Activated T-helper 1 cell treated with anti-CD3 and anti-CD28 coated beads, Interleukin-12 subunit alpha, Interleukin-12 subunit beta, Interleukin-2, Interleukin-4 antibody, amounts not matched to agents 30 ng/mL and 10 ng/mL and 1 ng/mL, durations not matched to agents 14 hours and 24 hours and 36 hours (primary cell): ENCODE measurements around the gene SPATA3. TPM values are rescaled to one million over a fixed set of nuclear protein-coding genes. Genes with fewer than 3 reads are reported as not detected.

ENCODE experiments used
- DNase-seq: peaks from one replicate; pipeline ENCODE4 v3.0.0; 2021; ENCODE audit warnings: low spot score
- H3K27ac Mint-ChIP-seq: one replicate; pipeline ENCODE4 v1.8.0; 2021; ENCODE audit warnings: mild to moderate bottlenecking, mixed read lengths
- H3K27me3 Mint-ChIP-seq: one replicate; pipeline ENCODE4 v1.8.0; 2022; ENCODE audit warnings: mild to moderate bottlenecking, moderate library complexity, mixed read lengths; ENCODE audit not compliant: insufficient read depth
- H3K36me3 Mint-ChIP-seq: one replicate; pipeline ENCODE4 v1.8.0; 2021; ENCODE audit warnings: low read depth, mixed read lengths
- H3K4me1 Mint-ChIP-seq: one replicate; pipeline ENCODE4 v1.8.0; 2021; ENCODE audit warnings: low read depth, mixed read lengths
- H3K4me3 Mint-ChIP-seq: one replicate; pipeline ENCODE4 v1.8.0; 2021; ENCODE audit warnings: mild to moderate bottlenecking, moderate library complexity, mixed read lengths
- H3K9me3 Mint-ChIP-seq: one replicate; pipeline ENCODE4 v1.8.0; 2021; ENCODE audit warnings: mixed read lengths
- intact Hi-C: fragments of 100-400 bp; cut with micrococcal nuclease; formaldehyde crosslinking; loops from one replicate; pipeline ENCODE4 v1.15.1; 2024
- total RNA-seq: library from RNA; stranded (reverse); gene quantifications from 2 replicates; pipeline ENCODE4 v1.2.3, GENCODE V29; 2022

SPATA3 gene
- total RNA-seq, 1 donor from 2014 or later: not detected

DNA sequence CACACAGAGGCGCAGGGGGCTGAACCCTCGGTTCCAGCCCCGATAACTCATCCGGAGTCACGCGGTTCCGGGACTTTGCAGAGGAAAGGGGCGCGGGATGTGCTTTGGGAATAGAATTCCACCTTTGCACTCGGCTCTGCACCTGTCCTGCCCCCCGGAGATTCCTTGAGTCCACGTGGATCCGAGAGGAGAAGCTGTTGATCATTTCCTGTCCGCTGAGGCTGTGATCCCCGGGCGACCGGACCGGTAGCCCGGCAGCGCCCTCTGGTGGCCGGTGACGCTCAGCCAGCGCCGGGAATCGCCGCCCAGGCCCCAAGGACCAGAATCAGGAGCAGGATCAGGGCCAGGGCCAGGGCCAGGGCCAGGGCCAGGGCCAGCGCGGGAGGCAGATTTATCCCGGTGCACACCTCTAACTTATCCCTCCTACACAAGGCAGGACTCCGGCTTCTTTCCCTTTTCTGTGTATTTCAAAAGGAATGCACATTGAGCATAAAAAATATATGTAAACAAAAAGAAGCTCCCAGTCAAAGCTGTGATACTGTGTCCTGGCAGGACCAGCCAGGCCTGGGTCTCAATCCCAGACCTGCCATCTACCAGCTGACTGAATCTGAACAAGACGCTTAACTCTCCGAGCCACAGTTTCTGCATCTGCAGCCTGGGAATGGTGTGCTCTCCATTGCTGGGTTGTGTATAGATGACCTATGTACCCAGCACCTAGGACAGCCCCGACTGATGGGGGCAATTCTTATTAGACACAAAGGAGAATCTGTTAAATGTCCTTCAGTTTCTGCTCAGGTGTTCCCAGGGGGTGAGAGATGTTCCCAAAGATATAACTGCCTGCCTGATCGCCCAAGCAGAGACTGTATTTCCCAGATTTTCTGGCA, 8.5 kb upstream of the SPATA3 start:
- intact Hi-C loops: loop anchor here (1.0 to 10.0 kb wide), 5 partner anchors 65 to 557 kb away; no protein-coding TSS in a partner anchor
- H3K36me3 Mint-ChIP-seq: no peaks in the 10 kb centered on the region
- no peaks in the 10 kb centered on the region for H3K9me3 Mint-ChIP-seq
- H3K27me3 Mint-ChIP-seq: peaks cover 39% of the 10 kb centered on the region
- peaks cover 35% of the 10 kb centered on the region for H3K4me1 Mint-ChIP-seq
- peak overlapping the region; percentile 26 for H3K4me3 Mint-ChIP-seq
- no peak overlapping the region for H3K27ac Mint-ChIP-seq
- peak; percentile 68 for DNase-seq

- intact Hi-C loops: loop anchor here (5.0 to 10.0 kb wide), 2 partner anchors 63 to 555 kb away; no protein-coding TSS in a partner anchor
- Mint-ChIP-seq H3K9me3 (no peaks in the 10 kb centered on the region), H3K27me3 (peaks cover 49% of the 10 kb centered on the region), H3K4me1 (peaks cover 17% of the 10 kb centered on the region), H3K27ac (no peak overlapping the region), H3K36me3 (no peaks in the 10 kb centered on the region), H3K4me3 (no peak overlapping the region)
- no peak for DNase-seq
Observed at GRCh38 chr2:230989731-230990130, 6.2 kb upstream of the SPATA3 start.

DNA sequence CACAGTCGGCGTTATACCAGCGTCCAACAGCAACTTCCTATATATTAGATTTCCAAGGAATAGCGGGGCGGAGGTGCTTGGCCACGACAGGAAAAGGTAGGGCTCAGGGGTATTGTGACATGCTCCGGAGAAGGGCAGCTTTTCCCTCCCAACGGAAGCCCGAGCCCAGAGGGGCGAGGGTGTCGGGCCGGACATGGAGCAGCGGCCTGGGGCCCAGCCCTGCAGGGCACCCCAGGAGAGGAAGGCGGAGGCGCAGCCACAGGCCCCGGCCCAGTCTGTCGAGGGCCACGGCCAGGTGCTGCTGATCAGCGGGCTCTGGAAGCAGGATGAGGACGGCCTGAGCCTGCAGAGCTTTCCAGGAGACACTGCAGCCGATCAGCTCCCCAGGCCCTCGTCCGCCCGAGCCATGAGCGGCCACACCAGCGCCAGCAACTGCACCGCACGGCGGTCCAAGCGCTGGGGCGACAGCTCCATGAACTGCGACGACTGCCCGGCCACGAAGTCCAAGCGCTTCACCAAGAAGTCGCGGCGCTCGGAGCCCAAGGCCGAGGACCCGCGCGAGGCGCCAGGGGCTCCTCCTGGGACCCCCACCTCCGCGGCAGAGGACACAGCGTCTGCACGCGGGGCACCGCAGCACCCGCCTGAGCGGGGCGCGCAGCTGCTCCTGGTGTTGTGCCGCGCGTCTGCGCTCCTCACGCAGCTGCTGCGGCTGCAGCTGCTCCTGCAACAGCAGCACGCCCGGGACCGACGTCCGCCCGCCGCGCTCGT, 5.6 kb upstream of the SPATA3 start:
- intact Hi-C loops: no loop called here
- Mint-ChIP-seq H3K4me3 (no peak overlapping the region), H3K36me3 (no peaks in the 10 kb centered on the region), H3K27me3 (peaks cover 46% of the 10 kb centered on the region), H3K9me3 (no peaks in the 10 kb centered on the region), H3K4me1 (peaks cover 11% of the 10 kb centered on the region), H3K27ac (no peak overlapping the region)
- DNase-seq: no peak

DNA sequence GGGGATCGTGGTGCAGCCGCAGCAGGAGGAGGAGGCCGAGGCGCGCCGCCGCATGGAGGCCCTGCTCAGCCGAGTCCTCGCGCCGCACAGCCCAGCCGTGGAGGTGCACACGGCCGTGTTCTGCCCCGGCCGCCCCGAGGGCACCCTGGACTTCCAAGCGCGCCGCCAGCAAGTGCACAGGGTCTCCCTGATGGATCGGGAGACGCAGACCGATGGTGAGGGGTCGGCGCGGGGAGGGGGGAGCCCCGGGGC, 5.1 kb upstream of the SPATA3 start:
- Mint-ChIP-seq H3K27me3 (peaks cover 43% of the 10 kb centered on the region), H3K4me1 (peaks cover 6% of the 10 kb centered on the region), H3K36me3 (no peaks in the 10 kb centered on the region), H3K27ac (no peak overlapping the region), H3K4me3 (no peak overlapping the region), H3K9me3 (no peaks in the 10 kb centered on the region)
- DNase-seq: no peak
- intact Hi-C loops: no loop called here

GRCh38 chr2:230991598-230991997, 4.3 kb upstream of the SPATA3 start:
- H3K9me3 Mint-ChIP-seq: no peaks in the 10 kb centered on the region
- no peak overlapping the region for H3K27ac Mint-ChIP-seq
- H3K27me3 Mint-ChIP-seq: peaks cover 48% of the 10 kb centered on the region
- intact Hi-C loops: no loop called here
- no peaks in the 10 kb centered on the region for H3K36me3 Mint-ChIP-seq
- no peak for DNase-seq
- H3K4me3 Mint-ChIP-seq: no peak overlapping the region
- peaks cover 5% of the 10 kb centered on the region for H3K4me1 Mint-ChIP-seq

DNA sequence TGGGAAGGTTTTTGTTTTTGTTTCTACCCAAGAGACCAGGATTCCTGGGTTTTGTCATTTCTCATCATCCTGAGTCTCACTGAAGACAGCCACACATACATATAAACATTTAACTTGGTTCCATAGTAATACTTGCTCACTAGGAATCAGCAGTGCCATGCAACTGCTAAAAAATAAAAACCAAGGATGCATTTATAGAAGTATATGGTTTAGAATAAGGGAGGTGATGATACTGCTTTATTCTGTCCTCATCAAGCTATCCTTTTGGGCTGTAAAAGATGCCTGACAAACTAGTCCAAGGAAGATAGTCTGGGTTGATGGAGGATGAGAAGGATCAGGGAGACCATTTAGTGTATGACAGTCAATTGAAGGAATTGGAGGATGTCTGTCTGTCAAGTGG, 740 bp downstream of the SPATA3 start:
- no peaks in the 10 kb centered on the region for H3K4me1 Mint-ChIP-seq
- DNase-seq: no peak
- intact Hi-C loops: no loop called here
- no peak overlapping the region for H3K27ac Mint-ChIP-seq
- H3K9me3 Mint-ChIP-seq: no peaks in the 10 kb centered on the region
- H3K4me3 Mint-ChIP-seq: no peak overlapping the region
- H3K27me3 Mint-ChIP-seq: peaks cover 46% of the 10 kb centered on the region
- H3K36me3 Mint-ChIP-seq: no peaks in the 10 kb centered on the region

DNA sequence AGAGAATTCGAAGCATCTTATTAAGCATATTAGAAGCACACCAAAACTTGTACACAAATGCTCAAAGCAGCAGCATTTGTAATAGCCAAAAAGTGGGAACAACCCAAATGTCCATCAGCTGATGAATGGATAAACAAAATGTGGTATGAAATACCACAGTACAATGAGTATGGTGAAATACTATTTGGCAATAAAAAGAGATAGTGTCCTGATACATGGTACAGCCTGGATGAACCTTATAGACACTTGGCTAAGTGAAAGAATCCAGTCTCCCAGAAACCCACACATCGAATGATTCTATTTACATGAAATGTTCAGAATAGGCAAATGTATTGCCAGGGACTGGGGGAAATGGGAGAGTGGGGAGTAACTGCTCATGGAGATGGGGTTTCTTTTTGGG, 3.0 kb downstream of the SPATA3 start:
- Mint-ChIP-seq H3K27ac (no peak overlapping the region), H3K36me3 (no peaks in the 10 kb centered on the region), H3K27me3 (peaks cover 31% of the 10 kb centered on the region), H3K4me1 (no peaks in the 10 kb centered on the region), H3K9me3 (no peaks in the 10 kb centered on the region), H3K4me3 (no peak overlapping the region)
- intact Hi-C loops: no loop called here
- no peak for DNase-seq

- H3K27me3 Mint-ChIP-seq: peaks cover 27% of the 10 kb centered on the region
- intact Hi-C loops: no loop called here
Observed at GRCh38 chr2:230999477-230999876, 3.6 kb downstream of the SPATA3 start.

DNA sequence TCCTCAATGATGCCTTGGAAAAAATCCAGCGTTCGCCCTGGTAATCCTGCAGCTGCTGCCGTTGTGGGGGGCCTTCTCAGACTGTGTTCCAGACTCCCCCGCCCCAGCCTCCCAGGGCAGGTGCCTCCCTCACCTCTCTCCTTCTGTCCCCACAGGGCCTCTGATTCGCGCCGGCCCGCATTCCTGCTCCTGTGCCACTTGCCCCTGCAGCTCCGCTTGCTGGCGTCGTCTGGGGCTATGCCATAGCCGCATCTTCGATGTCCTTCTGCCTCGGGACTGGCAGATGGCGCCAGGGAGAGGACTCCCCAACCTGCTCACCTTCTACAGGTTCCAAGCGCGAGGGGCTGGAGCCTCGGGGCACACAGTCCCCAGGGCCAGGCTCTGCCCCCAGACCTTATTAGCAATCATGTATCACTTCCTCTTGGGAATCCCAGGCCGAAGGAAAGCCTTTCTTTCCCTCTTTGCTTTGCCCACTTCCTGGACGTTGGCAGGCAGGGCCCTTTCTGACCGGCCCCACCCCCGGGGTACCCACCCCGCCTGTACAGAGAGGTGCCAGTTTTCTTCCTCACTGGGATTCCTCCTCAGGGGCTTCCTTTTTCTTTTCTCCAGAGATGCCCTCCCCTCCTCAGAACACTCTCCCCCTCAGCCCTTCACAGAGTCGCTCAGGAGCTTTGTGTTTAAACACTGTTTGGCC, 4.4 kb downstream of the SPATA3 start:
- Mint-ChIP-seq H3K36me3 (no peaks in the 10 kb centered on the region), H3K27ac (no peak overlapping the region), H3K4me1 (no peaks in the 10 kb centered on the region), H3K4me3 (no peak overlapping the region), H3K9me3 (peaks cover 8% of the 10 kb centered on the region), H3K27me3 (peaks cover 27% of the 10 kb centered on the region)
- no peak for DNase-seq
- intact Hi-C loops: no loop called here

More at GRCh38 chr2:230999477-230999876, 3.6 kb downstream of the SPATA3 start:
- Mint-ChIP-seq H3K4me3 (no peak overlapping the region), H3K36me3 (no peaks in the 10 kb centered on the region), H3K4me1 (no peaks in the 10 kb centered on the region), H3K9me3 (no peaks in the 10 kb centered on the region), H3K27ac (no peak overlapping the region)
- DNase-seq: no peak

DNA sequence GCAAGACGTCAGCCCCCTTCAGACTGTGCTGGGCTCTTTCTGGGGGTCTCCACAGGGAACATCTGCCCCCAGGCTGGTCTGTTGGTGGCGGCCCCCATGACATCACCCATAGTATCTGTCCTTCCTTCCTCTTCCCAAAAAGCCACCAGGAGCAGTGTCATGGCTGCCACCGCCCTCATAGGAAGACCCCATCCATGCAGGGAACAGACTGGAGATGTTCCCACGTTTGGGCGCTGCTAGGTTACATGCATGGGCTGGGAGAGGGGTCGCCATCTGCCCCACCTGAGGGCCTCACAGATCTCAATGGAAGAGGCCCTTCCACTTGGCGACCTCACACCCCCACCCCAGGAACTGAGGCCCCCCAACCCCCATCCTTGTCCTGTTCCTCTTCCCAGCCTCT, 5.1 kb downstream of the SPATA3 start:
- DNase-seq: no peak
- intact Hi-C loops: no loop called here
- Mint-ChIP-seq H3K27ac (no peak overlapping the region), H3K4me1 (no peaks in the 10 kb centered on the region), H3K9me3 (peaks cover 11% of the 10 kb centered on the region), H3K27me3 (peaks cover 26% of the 10 kb centered on the region), H3K36me3 (no peaks in the 10 kb centered on the region), H3K4me3 (no peak overlapping the region)

- Mint-ChIP-seq H3K27ac (no peak overlapping the region), H3K4me1 (no peaks in the 10 kb centered on the region), H3K27me3 (peaks cover 22% of the 10 kb centered on the region), H3K36me3 (no peaks in the 10 kb centered on the region), H3K4me3 (no peak overlapping the region), H3K9me3 (peaks cover 11% of the 10 kb centered on the region)
- no peak for DNase-seq
- intact Hi-C loops: no loop called here
Observed at GRCh38 chr2:231001921-231002320, 6.0 kb downstream of the SPATA3 start.

GRCh38 chr2:231002641-231003040, 6.7 kb downstream of the SPATA3 start:
- Mint-ChIP-seq H3K36me3 (no peaks in the 10 kb centered on the region), H3K4me3 (no peak overlapping the region), H3K4me1 (no peaks in the 10 kb centered on the region), H3K9me3 (peaks cover 11% of the 10 kb centered on the region), H3K27ac (no peak overlapping the region), H3K27me3 (peaks cover 22% of the 10 kb centered on the region)
- intact Hi-C loops: no loop called here
- DNase-seq: no peak

GRCh38 chr2:231003186-231003585, 7.3 kb downstream of the SPATA3 start:
- Mint-ChIP-seq H3K27ac (no peak overlapping the region), H3K27me3 (peaks cover 18% of the 10 kb centered on the region)

More at GRCh38 chr2:231003186-231003585, 7.3 kb downstream of the SPATA3 start:
- Mint-ChIP-seq H3K36me3 (no peaks in the 10 kb centered on the region), H3K9me3 (peaks cover 11% of the 10 kb centered on the region), H3K4me1 (no peaks in the 10 kb centered on the region), H3K4me3 (no peak overlapping the region)
- intact Hi-C loops: no loop called here
- no peak for DNase-seq
